ENCODE data around the gene LHFPL3. TPM values are rescaled to one million over a fixed set of nuclear protein-coding genes. Genes with fewer than 3 reads are reported as not detected.

The LHFPL3 gene
- total RNA-seq, 2 donors from 2014 or later, result not detected

GRCh38 chr7:104846731-104847130, 518.3 kb downstream of the LHFPL3 start:
- H3K27me3 Mint-ChIP-seq, result peaks cover 20% of the 10 kb centered on the region
- no peak for ATAC-seq (replicated peaks)
- no peaks in the 10 kb centered on the region for H3K4me1 Mint-ChIP-seq
- H3K27ac Mint-ChIP-seq, result no peak overlapping the region
- H3K4me3 Mint-ChIP-seq, result no peak overlapping the region
- H3K9me3 Mint-ChIP-seq, result no peaks in the 10 kb centered on the region
- no peaks in the 10 kb centered on the region for H3K36me3 Mint-ChIP-seq (ENCODE audit: low read depth)

DNA sequence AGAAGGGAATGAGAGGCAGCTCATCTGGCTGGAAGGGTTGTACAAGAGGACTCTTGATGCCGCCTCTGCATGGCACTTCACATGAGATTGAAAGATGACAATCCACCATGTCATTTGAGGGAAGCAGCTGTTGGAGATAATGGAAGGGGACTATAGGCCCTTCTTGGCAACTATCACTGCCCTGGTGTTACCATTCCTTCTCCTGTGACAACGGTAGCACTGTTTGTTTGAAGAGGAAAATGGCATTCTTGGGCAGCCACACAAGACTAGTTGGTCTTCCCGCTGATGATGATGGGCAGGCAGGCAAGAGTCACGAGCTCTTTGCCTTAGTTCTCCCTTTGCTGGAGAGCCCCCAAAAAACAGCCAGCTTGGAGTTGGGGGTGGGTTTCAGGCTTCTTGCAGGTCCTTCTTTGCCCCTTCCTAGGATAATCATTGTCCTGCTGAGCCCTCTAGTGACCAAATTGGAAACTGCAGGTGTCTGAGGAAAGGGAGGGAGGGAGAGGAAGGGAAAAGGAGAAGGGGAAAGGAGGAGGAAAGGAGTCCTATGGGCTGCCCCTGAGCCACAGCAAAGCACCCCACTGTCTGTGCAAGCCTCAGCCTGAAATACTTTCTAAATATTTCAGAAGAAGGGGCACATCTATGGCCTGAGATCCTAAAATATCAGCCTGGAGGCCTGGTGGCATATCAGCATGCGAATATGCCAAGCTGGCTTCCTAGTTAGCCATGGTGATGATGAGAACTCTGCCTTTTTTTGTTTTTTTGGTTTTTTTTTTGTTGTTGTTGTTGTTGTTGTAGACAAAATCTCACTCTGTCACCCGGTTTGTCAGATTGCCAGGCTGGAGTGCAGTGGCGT, 520.0 kb downstream of the LHFPL3 start:
- no peak for ATAC-seq (replicated peaks)
- Mint-ChIP-seq H3K27ac (no peak overlapping the region), H3K4me1 (no peaks in the 10 kb centered on the region), H3K9me3 (no peaks in the 10 kb centered on the region), H3K4me3 (no peak overlapping the region), H3K27me3 (peaks cover 9% of the 10 kb centered on the region), H3K36me3 (ENCODE audit: low read depth) (no peaks in the 10 kb centered on the region)

GRCh38 chr7:104850374-104850773, 522.0 kb downstream of the LHFPL3 start:
- no peak overlapping the region for H3K4me3 Mint-ChIP-seq
- no peaks in the 10 kb centered on the region for H3K36me3 Mint-ChIP-seq (ENCODE audit: low read depth)
- ATAC-seq (replicated peaks), result no peak
- H3K4me1 Mint-ChIP-seq, result no peaks in the 10 kb centered on the region
- H3K9me3 Mint-ChIP-seq, result no peaks in the 10 kb centered on the region
- H3K27ac Mint-ChIP-seq, result no peak overlapping the region
- H3K27me3 Mint-ChIP-seq, result peaks cover 3% of the 10 kb centered on the region

GRCh38 chr7:104851268-104851667, 522.9 kb downstream of the LHFPL3 start:
- no peak overlapping the region for H3K4me3 Mint-ChIP-seq
- H3K27ac Mint-ChIP-seq, result no peak overlapping the region
- ATAC-seq (replicated peaks), result no peak
- no peaks in the 10 kb centered on the region for H3K9me3 Mint-ChIP-seq
- no peaks in the 10 kb centered on the region for H3K4me1 Mint-ChIP-seq
- H3K36me3 Mint-ChIP-seq (ENCODE audit: low read depth), result no peaks in the 10 kb centered on the region
- no peaks in the 10 kb centered on the region for H3K27me3 Mint-ChIP-seq

- Mint-ChIP-seq H3K4me3 (no peak overlapping the region), H3K27me3 (no peaks in the 10 kb centered on the region), H3K9me3 (no peaks in the 10 kb centered on the region), H3K36me3 (ENCODE audit: low read depth) (no peaks in the 10 kb centered on the region), H3K4me1 (peaks cover under 1% of the 10 kb centered on the region), H3K27ac (no peak overlapping the region)
- no peak for ATAC-seq (replicated peaks)
Observed at GRCh38 chr7:104852386-104852785, 524.0 kb downstream of the LHFPL3 start.

GRCh38 chr7:104855861-104856260, 527.5 kb downstream of the LHFPL3 start:
- H3K36me3 Mint-ChIP-seq (ENCODE audit: low read depth), result no peaks in the 10 kb centered on the region
- no peak overlapping the region for H3K27ac Mint-ChIP-seq
- H3K27me3 Mint-ChIP-seq, result peaks cover under 1% of the 10 kb centered on the region
- H3K4me1 Mint-ChIP-seq, result peaks cover 14% of the 10 kb centered on the region
- no peak overlapping the region for H3K4me3 Mint-ChIP-seq
- H3K9me3 Mint-ChIP-seq, result no peaks in the 10 kb centered on the region
- ATAC-seq (replicated peaks), result no peak

- H3K27ac Mint-ChIP-seq, result peak overlapping the region; percentile 73
- peak; percentile 56 for ATAC-seq (replicated peaks)
- H3K36me3 Mint-ChIP-seq (ENCODE audit: low read depth), result no peaks in the 10 kb centered on the region
- peaks cover 14% of the 10 kb centered on the region for H3K4me1 Mint-ChIP-seq
- H3K27me3 Mint-ChIP-seq, result peaks cover 9% of the 10 kb centered on the region
- H3K9me3 Mint-ChIP-seq, result no peaks in the 10 kb centered on the region
- H3K4me3 Mint-ChIP-seq, result peak overlapping the region; percentile 46
Observed at GRCh38 chr7:104857458-104858425, 529.3 kb downstream of the LHFPL3 start.

DNA sequence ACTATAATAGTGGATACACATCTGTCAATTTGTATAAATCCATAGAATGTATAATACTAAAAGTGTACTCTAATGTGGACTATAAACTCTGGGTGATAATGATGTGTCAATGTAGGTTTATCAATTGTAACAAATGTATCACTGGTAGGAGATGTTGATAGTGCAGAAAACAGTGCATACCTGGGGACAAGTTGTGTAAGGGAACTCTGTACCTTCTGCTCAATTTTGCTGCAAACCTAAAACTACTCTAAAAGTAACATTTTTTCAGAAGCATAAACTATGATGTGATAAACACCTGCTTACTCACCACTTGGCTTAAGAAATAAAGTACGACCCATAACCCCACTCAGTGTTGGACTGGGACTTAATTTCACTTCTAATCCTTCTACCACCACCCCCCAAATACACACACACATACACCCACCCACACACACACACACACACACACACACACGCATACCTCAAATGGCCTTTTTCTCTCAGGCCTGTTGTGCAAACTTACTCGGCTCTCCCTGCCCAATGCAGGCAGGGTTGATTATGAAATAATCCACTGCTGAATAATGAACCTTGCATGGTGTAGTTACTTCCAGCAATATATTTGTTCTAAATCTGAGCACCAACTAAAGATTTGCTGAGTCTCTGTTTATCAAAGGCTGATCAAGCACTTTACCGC, 531.5 kb downstream of the LHFPL3 start:
- Mint-ChIP-seq H3K27ac (no peak overlapping the region), H3K27me3 (peaks cover 14% of the 10 kb centered on the region), H3K9me3 (no peaks in the 10 kb centered on the region), H3K36me3 (ENCODE audit: low read depth) (no peaks in the 10 kb centered on the region), H3K4me1 (peaks cover 14% of the 10 kb centered on the region), H3K4me3 (no peak overlapping the region)
- ATAC-seq (replicated peaks), result no peak

DNA sequence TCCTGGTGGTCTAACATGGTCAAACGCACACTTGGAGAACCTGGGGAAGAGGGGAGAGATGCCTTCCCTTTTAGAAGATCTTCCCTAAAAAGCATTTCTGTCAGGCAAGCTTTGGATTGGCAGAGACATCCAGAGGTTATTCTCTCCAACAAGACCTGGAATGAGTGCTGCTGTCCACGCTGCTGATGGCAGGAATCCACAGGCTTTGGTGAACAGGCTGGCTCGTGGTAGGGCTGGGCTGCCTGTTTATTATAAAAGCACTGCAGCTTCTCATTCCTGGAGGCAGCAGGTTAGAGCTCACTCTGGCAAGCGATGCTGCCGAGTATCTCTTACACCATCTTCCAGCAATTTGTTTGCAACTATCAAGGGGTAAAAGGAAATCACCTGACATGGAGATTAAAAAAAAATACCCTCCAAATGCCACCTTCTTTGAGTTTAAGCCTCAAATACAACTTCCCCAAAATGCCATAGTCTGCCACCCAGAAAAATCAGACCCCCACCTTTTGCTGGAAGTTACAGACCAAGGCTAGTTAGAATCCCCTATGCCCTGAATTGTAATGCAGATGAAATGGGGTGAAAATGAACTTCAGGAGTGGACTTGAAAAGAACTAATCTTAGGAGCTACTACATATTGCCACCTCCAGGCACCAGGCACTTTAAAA, 533.5 kb downstream of the LHFPL3 start:
- Mint-ChIP-seq H3K27me3 (peaks cover 21% of the 10 kb centered on the region), H3K4me3 (no peak overlapping the region), H3K27ac (no peak overlapping the region), H3K9me3 (peaks cover 5% of the 10 kb centered on the region), H3K4me1 (peaks cover 14% of the 10 kb centered on the region), H3K36me3 (ENCODE audit: low read depth) (no peaks in the 10 kb centered on the region)
- no peak for ATAC-seq (replicated peaks)

DNA sequence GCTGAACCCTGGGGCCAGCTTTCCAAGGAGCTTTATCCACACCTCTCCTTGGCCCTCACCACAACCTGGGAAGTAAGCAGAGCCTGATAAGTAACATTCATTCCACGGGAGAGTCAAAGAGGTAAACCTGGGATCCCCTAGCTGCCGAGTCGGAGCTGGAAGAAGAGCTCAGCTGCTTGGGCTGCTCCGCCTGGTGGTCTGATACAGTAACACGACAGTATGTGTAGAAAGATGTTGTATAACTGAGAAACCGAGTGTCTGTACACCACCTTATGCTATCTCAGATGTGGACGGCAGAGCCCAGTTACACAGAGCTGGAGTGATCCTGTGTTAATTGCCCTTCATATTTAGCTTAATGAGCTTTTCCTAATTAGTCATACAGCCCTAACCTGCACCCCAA, 534.3 kb downstream of the LHFPL3 start:
- Mint-ChIP-seq H3K36me3 (ENCODE audit: low read depth) (no peaks in the 10 kb centered on the region), H3K27ac (no peak overlapping the region), H3K4me1 (peaks cover 11% of the 10 kb centered on the region), H3K4me3 (no peak overlapping the region), H3K9me3 (peaks cover 5% of the 10 kb centered on the region), H3K27me3 (peaks cover 21% of the 10 kb centered on the region)
- no peak for ATAC-seq (replicated peaks)

GRCh38 chr7:104873401-104873800, 545.0 kb downstream of the LHFPL3 start:
- H3K36me3 Mint-ChIP-seq (ENCODE audit: low read depth), result no peaks in the 10 kb centered on the region

DNA sequence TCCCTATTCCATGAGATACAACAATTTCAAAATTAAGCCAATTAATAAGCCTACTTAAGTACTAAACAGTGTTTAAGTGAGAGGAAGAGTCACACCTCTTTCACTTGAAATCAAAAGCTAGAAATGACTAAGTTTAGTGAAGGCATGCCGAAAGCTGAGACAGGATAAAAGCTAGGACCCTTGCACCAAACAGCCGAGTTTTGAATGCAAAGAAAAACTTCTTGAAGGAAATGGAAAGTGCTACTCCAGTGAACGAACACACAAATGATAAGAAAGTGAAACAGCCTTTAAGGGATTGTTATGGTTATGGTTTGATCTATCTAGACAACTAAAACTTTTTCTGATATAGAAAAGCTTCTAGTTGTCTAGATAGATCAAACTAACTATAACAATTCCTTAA, 550.2 kb downstream of the LHFPL3 start:
- peak; percentile 83 for ATAC-seq (replicated peaks)
- no peaks in the 10 kb centered on the region for H3K9me3 Mint-ChIP-seq
- H3K36me3 Mint-ChIP-seq (ENCODE audit: low read depth), result no peaks in the 10 kb centered on the region
- H3K4me1 Mint-ChIP-seq, result peaks cover 10% of the 10 kb centered on the region
- peak overlapping the region; percentile 40 for H3K4me3 Mint-ChIP-seq
- peaks cover 4% of the 10 kb centered on the region for H3K27me3 Mint-ChIP-seq
- H3K27ac Mint-ChIP-seq, result peak overlapping the region; percentile 7

More at GRCh38 chr7:104873401-104873800, 545.0 kb downstream of the LHFPL3 start:
- H3K27me3 Mint-ChIP-seq, result peaks cover 4% of the 10 kb centered on the region
- no peaks in the 10 kb centered on the region for H3K9me3 Mint-ChIP-seq
- peaks cover 4% of the 10 kb centered on the region for H3K4me1 Mint-ChIP-seq
- H3K27ac Mint-ChIP-seq, result no peak overlapping the region
- ATAC-seq (replicated peaks), result no peak
- no peak overlapping the region for H3K4me3 Mint-ChIP-seq

GRCh38 chr7:104883248-104883717, 554.9 kb downstream of the LHFPL3 start:
- Mint-ChIP-seq H3K27ac (no peak overlapping the region), H3K9me3 (no peaks in the 10 kb centered on the region), H3K36me3 (ENCODE audit: low read depth) (no peaks in the 10 kb centered on the region), H3K27me3 (no peaks in the 10 kb centered on the region), H3K4me3 (no peak overlapping the region), H3K4me1 (peaks cover 7% of the 10 kb centered on the region)
- ATAC-seq (replicated peaks), result no peak
